Progenitor cell of endocrine pancreas (in vitro differentiated cells): ENCODE measurements around the gene PZP. TPM values are rescaled to one million over a fixed set of nuclear protein-coding genes. Genes with fewer than 3 reads are reported as not detected.

ENCODE experiments used
- DNase-seq: peaks from one replicate; pipeline ENCODE4 v3.0.0; 2021; ENCODE audit warnings: low spot score; ENCODE audit not compliant: unreplicated experiment
- H3K27ac Mint-ChIP-seq: 2 replicates; pipeline ENCODE4 v1.8.0; 2021; ENCODE audit warnings: mild to moderate bottlenecking, moderate library complexity, mixed read lengths
- H3K27me3 Mint-ChIP-seq: 2 replicates; pipeline ENCODE4 v1.8.0; 2021; ENCODE audit warnings: mixed read lengths
- H3K36me3 Mint-ChIP-seq: 2 replicates; pipeline ENCODE4 v1.8.0; 2022; ENCODE audit warnings: mixed read lengths; ENCODE audit not compliant: insufficient read depth
- H3K4me1 Mint-ChIP-seq: 2 replicates; pipeline ENCODE4 v1.8.0; 2021; ENCODE audit warnings: low read depth, mixed read lengths
- H3K4me3 Mint-ChIP-seq: 2 replicates; pipeline ENCODE4 v1.8.0; 2021; ENCODE audit warnings: low read depth, mild to moderate bottlenecking, moderate library complexity, mixed read lengths
- H3K9me3 Mint-ChIP-seq: 2 replicates; pipeline ENCODE4 v1.8.0; 2021; ENCODE audit warnings: low read depth, mixed read lengths
- total RNA-seq: library from RNA; stranded (reverse); gene quantifications from 2 replicates; pipeline ENCODE4 v1.2.1, GENCODE V29; 2021
- TF ChIP-seq, protein P1 (sequence below): fragments of 200-600 bp; sonication (generic); IDR thresholded peaks from one replicate; pipeline ENCODE4 v1.5.0; 2021; ENCODE audit warnings: antibody characterized with exemption, mild to moderate bottlenecking; ENCODE audit not compliant: unreplicated experiment

The PZP gene
- total RNA-seq, 1 donor from 2014 or later, result 0.29 TPM

GRCh38 chr12:9252256-9252655, 44.1 kb upstream of the PZP start:
- H3K27ac Mint-ChIP-seq, result no peak overlapping the region
- no peak for DNase-seq
- H3K4me1 Mint-ChIP-seq, result peaks cover 7% of the 10 kb centered on the region
- TF ChIP-seq, protein P1, sequence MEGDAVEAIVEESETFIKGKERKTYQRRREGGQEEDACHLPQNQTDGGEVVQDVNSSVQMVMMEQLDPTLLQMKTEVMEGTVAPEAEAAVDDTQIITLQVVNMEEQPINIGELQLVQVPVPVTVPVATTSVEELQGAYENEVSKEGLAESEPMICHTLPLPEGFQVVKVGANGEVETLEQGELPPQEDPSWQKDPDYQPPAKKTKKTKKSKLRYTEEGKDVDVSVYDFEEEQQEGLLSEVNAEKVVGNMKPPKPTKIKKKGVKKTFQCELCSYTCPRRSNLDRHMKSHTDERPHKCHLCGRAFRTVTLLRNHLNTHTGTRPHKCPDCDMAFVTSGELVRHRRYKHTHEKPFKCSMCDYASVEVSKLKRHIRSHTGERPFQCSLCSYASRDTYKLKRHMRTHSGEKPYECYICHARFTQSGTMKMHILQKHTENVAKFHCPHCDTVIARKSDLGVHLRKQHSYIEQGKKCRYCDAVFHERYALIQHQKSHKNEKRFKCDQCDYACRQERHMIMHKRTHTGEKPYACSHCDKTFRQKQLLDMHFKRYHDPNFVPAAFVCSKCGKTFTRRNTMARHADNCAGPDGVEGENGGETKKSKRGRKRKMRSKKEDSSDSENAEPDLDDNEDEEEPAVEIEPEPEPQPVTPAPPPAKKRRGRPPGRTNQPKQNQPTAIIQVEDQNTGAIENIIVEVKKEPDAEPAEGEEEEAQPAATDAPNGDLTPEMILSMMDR, result no peak
- H3K27me3 Mint-ChIP-seq, result peaks cover 11% of the 10 kb centered on the region
- H3K9me3 Mint-ChIP-seq, result peaks cover 23% of the 10 kb centered on the region
- H3K36me3 Mint-ChIP-seq, result peaks cover 1% of the 10 kb centered on the region
- no peak overlapping the region for H3K4me3 Mint-ChIP-seq

DNA sequence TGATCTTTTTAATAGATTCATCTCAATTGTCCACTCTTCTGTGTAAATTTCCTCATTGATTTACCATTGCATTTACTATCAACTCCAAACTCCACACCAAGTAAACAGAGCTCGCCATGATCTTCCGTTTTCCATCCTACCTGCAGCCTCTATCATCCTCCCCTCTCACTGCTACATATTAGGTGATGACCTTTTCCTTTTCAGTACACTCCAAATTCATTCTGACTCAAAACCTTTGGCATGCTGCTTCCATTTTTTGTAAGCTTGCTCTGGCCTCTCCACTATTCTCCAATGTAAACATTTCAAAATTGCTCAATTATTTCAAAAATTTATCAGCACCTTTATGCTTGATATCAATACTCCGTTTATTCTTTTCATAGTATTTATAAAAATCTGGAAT, 40.2 kb upstream of the PZP start:
- Mint-ChIP-seq H3K36me3 (peaks cover 1% of the 10 kb centered on the region), H3K27ac (no peak overlapping the region), H3K27me3 (peaks cover 10% of the 10 kb centered on the region), H3K4me1 (peaks cover 23% of the 10 kb centered on the region), H3K4me3 (no peak overlapping the region), H3K9me3 (peaks cover 26% of the 10 kb centered on the region)
- no peak for DNase-seq
- TF ChIP-seq, protein P1, result no peak

DNA sequence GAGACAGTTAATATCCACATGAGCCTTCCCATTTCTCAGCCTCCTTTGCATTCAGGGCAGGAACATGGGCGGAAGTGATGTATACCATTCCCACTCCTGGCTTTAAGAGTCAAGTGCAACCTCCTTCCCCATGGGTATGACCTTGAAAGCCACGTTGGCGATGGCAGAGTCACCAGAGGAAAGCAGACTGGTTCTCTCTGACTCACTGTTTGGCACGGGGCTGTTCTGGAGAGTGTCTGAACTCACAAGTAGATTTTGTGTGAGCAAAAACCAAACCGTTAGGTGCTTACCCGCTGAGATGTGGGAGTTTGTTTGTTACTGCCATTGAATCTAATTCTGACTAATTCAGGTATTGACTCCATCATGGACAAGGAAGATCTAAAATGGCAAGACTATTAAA, 36.7 kb upstream of the PZP start:
- peaks cover 3% of the 10 kb centered on the region for H3K27me3 Mint-ChIP-seq

DNA sequence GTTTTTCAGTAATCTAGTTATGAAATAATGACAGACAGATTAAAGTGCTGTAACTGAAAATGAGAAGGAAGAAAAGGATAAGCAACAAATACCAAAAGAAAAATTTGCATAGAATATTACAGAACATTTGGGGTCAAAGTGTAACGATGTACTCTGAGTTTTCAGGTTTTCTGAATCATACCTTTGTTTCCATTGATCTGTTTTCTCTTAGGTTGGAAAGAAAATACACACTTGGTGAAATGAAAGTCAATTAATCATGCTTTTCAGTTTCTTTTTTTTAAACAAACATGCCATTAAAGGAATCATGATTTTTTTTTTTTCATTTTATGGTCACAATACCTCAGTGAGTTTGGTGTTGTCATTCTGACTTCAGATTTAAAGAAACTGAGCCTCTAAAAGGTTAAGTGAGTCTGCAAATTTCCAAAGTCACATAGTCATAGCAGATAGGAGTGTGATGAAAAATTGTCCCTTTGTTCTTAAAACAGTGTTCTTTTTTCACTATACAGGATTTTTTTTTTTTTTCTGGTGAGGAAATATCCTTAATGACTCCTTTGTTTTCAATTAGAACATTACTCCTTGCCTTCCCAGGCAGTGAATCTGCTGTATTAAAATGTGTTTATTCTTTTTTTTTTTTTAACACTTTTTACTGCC, 35.9 kb upstream of the PZP start:
- Mint-ChIP-seq H3K27me3 (peaks cover 3% of the 10 kb centered on the region), H3K9me3 (peaks cover 6% of the 10 kb centered on the region), H3K4me1 (peaks cover 22% of the 10 kb centered on the region), H3K4me3 (no peak overlapping the region), H3K36me3 (peaks cover 3% of the 10 kb centered on the region), H3K27ac (no peak overlapping the region)
- TF ChIP-seq, protein P1, result no peak
- DNase-seq, result no peak

More for the DNA sequence above, 36.7 kb upstream of the PZP start:
- peaks cover 22% of the 10 kb centered on the region for H3K4me1 Mint-ChIP-seq
- DNase-seq, result no peak
- H3K4me3 Mint-ChIP-seq, result no peak overlapping the region
- TF ChIP-seq, protein P1, result no peak
- H3K27ac Mint-ChIP-seq, result no peak overlapping the region
- H3K9me3 Mint-ChIP-seq, result peaks cover 7% of the 10 kb centered on the region
- peaks cover 3% of the 10 kb centered on the region for H3K36me3 Mint-ChIP-seq

DNA sequence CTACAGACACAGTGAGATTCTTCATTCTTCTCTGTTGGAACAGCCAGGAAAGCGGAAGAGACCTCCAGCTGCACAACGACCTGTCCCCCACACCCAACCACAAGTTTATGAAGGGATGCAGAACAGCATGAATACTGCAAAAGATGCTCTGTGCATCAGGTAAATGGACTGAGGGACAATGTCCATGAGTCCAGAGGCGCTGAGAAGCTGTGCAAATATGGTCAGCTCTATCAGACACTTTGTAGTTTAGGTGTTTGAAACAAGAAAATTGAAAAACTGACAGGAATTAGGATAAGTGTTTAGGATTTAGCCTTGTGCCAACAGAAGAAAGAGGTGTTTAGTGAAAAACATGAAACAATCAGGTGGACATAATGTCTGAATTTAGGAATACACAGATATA, 33.1 kb upstream of the PZP start:
- Mint-ChIP-seq H3K27me3 (peaks cover 11% of the 10 kb centered on the region), H3K9me3 (peaks cover 6% of the 10 kb centered on the region), H3K27ac (no peak overlapping the region), H3K36me3 (peaks cover 3% of the 10 kb centered on the region), H3K4me3 (no peak overlapping the region), H3K4me1 (peaks cover 19% of the 10 kb centered on the region)
- TF ChIP-seq, protein P1, result no peak
- no peak for DNase-seq
